ENCODE measurements around the gene SPO11.

DNA sequence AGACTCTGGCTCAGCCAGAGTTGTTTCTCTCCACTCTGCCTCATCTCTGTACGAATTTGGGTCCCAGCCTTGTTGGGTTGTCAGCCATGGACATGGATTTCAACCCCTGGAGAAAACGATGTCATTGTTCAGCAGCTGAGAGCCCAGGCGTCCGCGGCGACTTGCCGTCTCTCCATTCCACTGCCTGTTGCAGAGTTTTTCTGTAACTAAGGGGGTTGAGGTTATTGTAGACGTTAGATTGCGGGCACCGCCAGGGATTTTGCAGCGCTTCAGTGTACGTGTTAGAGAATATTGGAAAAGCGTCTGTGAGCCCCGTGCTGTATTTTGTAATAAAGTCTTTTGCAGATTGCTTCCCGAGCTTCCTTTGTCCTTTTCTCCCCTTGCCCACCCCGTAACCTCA, 48.5 kb downstream of the SPO11 start:
- TF ChIP-seq EZH2 (IDR thresholded peaks at IDR 0.05) (no peak), CTCF (IDR thresholded peaks at IDR 0.05) (no peak)
